K562 (cell line): ENCODE data around the gene ADCY4. TPM values are rescaled to one million over a fixed set of nuclear protein-coding genes. Genes with fewer than 3 reads are reported as not detected.

Source experiments
- ATAC-seq: fragments of 200-7000 bp; cut with Tn5 transposase; 3 replicates; pipeline ENCODE4 v1.9.1; 2020; ENCODE audit warnings: moderate library complexity
- BruUV-seq: library from RNA; stranded (reverse); fragments of 400-500 nt; replicated peaks from 2 replicates; lab custom pipeline; 2021; lab: Mats Ljungman, UMichigan
- CTCF ChIA-PET: fragments of 300-600 bp; formaldehyde crosslinking; extraction: SDS; loops from one replicate; lab custom pipeline; 2021; ENCODE audit warnings: low intra/inter-chr PET ratio; lab: Yijun Ruan, JAX
- POLR2A ChIA-PET: fragments of 300-600, 350-650 bp; sonication (Branson Sonifier 250); formaldehyde crosslinking; extraction: SDS; loops from one replicate; lab custom pipeline; 2021; ENCODE audit warnings: antibody characterized with exemption, inconsistent platforms; lab: Yijun Ruan, JAX
- DNase-seq, 4 experiments: peaks; one replicate each; pipeline versions ENCODE4 v3.0.0 to v3.0.0-alpha.2; 2011 to 2018; ENCODE audit warnings: low spot score in 3 of 4, mixed read lengths in 3 of 4; ENCODE audit errors: extremely low read depth in 1 of 4
- FAIRE-seq: peaks from 2 replicates; lab custom pipeline; 2011; peaks lifted over from hg19 to GRCh38; lab: Jason Lieb, UNC
- H2AFZ ChIP-seq: 2 replicates; pipeline ENCODE4 v1.6.0; 2011; ENCODE audit warnings: low read depth, low read length, control low read depth, inconsistent platforms
- H3K27ac ChIP-seq: fragments of 200-600 bp; 3 replicates; pipeline ENCODE4 v1.8.0; 2011; ENCODE audit warnings: low read depth, mild to moderate bottlenecking, control low read depth, inconsistent platforms, low read length, moderate library complexity, mixed read lengths; ENCODE audit errors: extremely low read depth
- H3K27me3 ChIP-seq, 2 experiments: fragments of 300-600 bp in 1 of 2; 2 replicates in 1 of 2; 3 replicates in 1 of 2; pipeline versions ENCODE4 v1.6.0 to v1.8.0; 2011; ENCODE audit warnings: inconsistent platforms in 2 of 2, low read length in 2 of 2, mild to moderate bottlenecking in 1 of 2, mixed read lengths in 1 of 2, moderate library complexity in 1 of 2; ENCODE audit not compliant: control insufficient read depth in 2 of 2, insufficient read depth in 2 of 2
- H3K36me3 ChIP-seq: fragments of 300-600 bp; 3 replicates; pipeline ENCODE4 v1.8.0; 2011; ENCODE audit warnings: mild to moderate bottlenecking, low read length, inconsistent platforms; ENCODE audit not compliant: control insufficient read depth, insufficient read depth
- H3K4me1 ChIP-seq, 2 experiments: fragments of 200-600 bp in 1 of 2; replicated peaks in 1 of 2; 2 replicates in 1 of 2; 3 replicates in 1 of 2; pipeline versions ENCODE4 v1.5.1 to v1.8.0; 2011; ENCODE audit warnings: inconsistent platforms in 2 of 2, low read length in 2 of 2, mild to moderate bottlenecking in 1 of 2, mixed read lengths in 1 of 2, moderate library complexity in 1 of 2; ENCODE audit not compliant: control insufficient read depth in 2 of 2, insufficient read depth in 2 of 2
- H3K4me2 ChIP-seq: 2 replicates; pipeline ENCODE4 v1.6.1; 2011; ENCODE audit warnings: low read length, control low read depth, inconsistent platforms, mixed read lengths; ENCODE audit not compliant: insufficient read depth
- H3K4me3 ChIP-seq: fragments of 200-600 bp; sonication (generic), shearing (Covaris generic); 2 replicates; pipeline ENCODE4 v1.5.1; 2016; ENCODE audit warnings: control low read depth, inconsistent platforms
- H3K79me2 ChIP-seq: fragments of 200-600 bp; 3 replicates; pipeline ENCODE4 v1.8.0; 2011; ENCODE audit warnings: low read length, inconsistent platforms; ENCODE audit not compliant: control insufficient read depth, insufficient read depth
- H3K9ac ChIP-seq, 2 experiments: 2 replicates each; pipeline versions ENCODE4 v1.6.0 to v1.6.1; 2011; ENCODE audit warnings: low read depth in 2 of 2, low read length in 2 of 2, control low read depth in 1 of 2, inconsistent platforms in 1 of 2, mild to moderate bottlenecking in 1 of 2, mixed read lengths in 1 of 2; ENCODE audit not compliant: insufficient read depth in 1 of 2
- H3K9me1 ChIP-seq: one replicate; pipeline ENCODE4 v1.6.0; 2011; ENCODE audit warnings: inconsistent platforms, mild to moderate bottlenecking, low read length, moderate library complexity; ENCODE audit not compliant: control insufficient read depth, insufficient read depth
- H3K9me3 ChIP-seq: replicated peaks from 2 replicates; pipeline ENCODE4 v1.5.1; 2011; ENCODE audit warnings: low read depth, low read length, inconsistent platforms; ENCODE audit not compliant: control insufficient read depth, insufficient read depth
- H4K20me1 ChIP-seq: replicated peaks from 2 replicates; pipeline ENCODE4 v1.6.1; 2011; ENCODE audit warnings: low read length, inconsistent platforms, mixed read lengths; ENCODE audit not compliant: control insufficient read depth, insufficient read depth
- C11orf30 ChIP-seq: fragments of 450-650 bp; IDR thresholded peaks from 2 replicates; pipeline ENCODE4 v1.6.1; 2016; ENCODE audit warnings: low read depth, mild to moderate bottlenecking
- HMBOX1 ChIP-seq: sonication (generic); IDR thresholded peaks from 2 replicates; pipeline ENCODE4 v1.6.1; 2016
- HMG20A ChIP-seq: fragments of 450-650 bp; formaldehyde crosslinking; conservative IDR thresholded peaks from 2 replicates; pipeline ENCODE4 v1.4.0; 2020; ENCODE audit warnings: mild to moderate bottlenecking, mixed read lengths
- MEIS2 ChIP-seq: fragments of 450-650 bp; IDR thresholded peaks from 2 replicates; pipeline ENCODE4 v1.6.1; 2014; ENCODE audit warnings: mild to moderate bottlenecking; ENCODE audit not compliant: partially characterized antibody
- PBX2 ChIP-seq, 2 experiments: IDR thresholded peaks in 1 of 2; conservative IDR thresholded peaks in 1 of 2; 2 replicates each; pipeline ENCODE4 v1.6.1; 2016; ENCODE audit warnings: low read depth in 2 of 2, mild to moderate bottlenecking in 1 of 2, missing compliant biosample characterization in 1 of 2, missing genetic modification characterization in 1 of 2, moderate library complexity in 1 of 2
- RBFOX2 ChIP-seq: fragments of 200-400 bp; formaldehyde crosslinking; IDR thresholded peaks from 2 replicates; pipeline ENCODE4 v1.6.1; 2017; ENCODE audit warnings: low read depth, mild to moderate bottlenecking, low read length, moderate library complexity
- RBM14 ChIP-seq: fragments of 200-400 bp; formaldehyde crosslinking; IDR thresholded peaks from 2 replicates; pipeline ENCODE4 v1.6.1; 2018; ENCODE audit warnings: low read depth, mild to moderate bottlenecking, low read length, moderate library complexity, borderline replicate concordance; ENCODE audit not compliant: insufficient read depth
- ZFP1 ChIP-seq: fragments of 450-650 bp; formaldehyde crosslinking; IDR thresholded peaks from 2 replicates; pipeline ENCODE4 v1.4.0; 2020; ENCODE audit warnings: mild to moderate bottlenecking, mixed read lengths
- ZNF175 ChIP-seq: fragments of 200-800 bp; sonication (Bioruptor generic); IDR thresholded peaks from 2 replicates; pipeline ENCODE4 v1.6.1; 2016; ENCODE audit warnings: low read depth, mild to moderate bottlenecking, missing genetic modification characterization, missing compliant biosample characterization
- ZNF197 ChIP-seq: fragments of 200-800 bp; sonication (Bioruptor generic); IDR thresholded peaks from 2 replicates; pipeline ENCODE4 v1.6.1; 2016; ENCODE audit warnings: low read depth, missing genetic modification characterization, missing compliant biosample characterization
- ZNF274 ChIP-seq: IDR thresholded peaks from 2 replicates; pipeline ENCODE4 v1.6.1; 2011; ENCODE audit warnings: low read depth, mild to moderate bottlenecking, low read length, moderate library complexity, borderline replicate concordance
- WGBS: fragments of 100-300 bp; shearing (Covaris generic); methylation state at CpG from one replicate; pipeline ENCODE4 v1.1.6; 2016; ENCODE audit warnings: low coverage, mixed read lengths; ENCODE audit not compliant: insufficient coverage; ENCODE audit errors: missing lambda C conversion rate; 5-methylcytosine and 5-hydroxymethylcytosine counted together
- in situ Hi-C: fragments of 300-500 bp; cut with MboI; formaldehyde crosslinking; loops from 4 replicates; pipeline ENCODE4 v1.15.0; 2018; ENCODE audit warnings: inconsistent platforms, mixed read lengths
- intact Hi-C: fragments of 100-400 bp; cut with micrococcal nuclease; formaldehyde crosslinking; loops from 2 replicates; pipeline ENCODE4 v1.14.2; 2022
- polyA plus RNA-seq, 8 experiments: library from polyadenylated mRNA; depleted of rRNA in 4 of 8; stranded (reverse) in 5 of 8; unstranded in 3 of 8; fragments of >200 nt; fragmentation: Nextera tagmentation in 2 of 8; fragmentation: Illumina TruSeq in 1 of 8; extraction: Ambion mirVana in 2 of 8; extraction: Trizol in 1 of 8; gene quantifications; 2 replicates each; pipeline versions ENCODE4 v1.2.1 to v1.2.3, GENCODE V29; 2011 to 2014; ENCODE audit warnings: inconsistent platforms in 1 of 8, missing spikeins in 1 of 8
- total RNA-seq, 7 experiments: library from RNA; depleted of rRNA in 6 of 7; stranded (reverse); fragments of >200 nt in 6 of 7; fragmentation: Illumina TruSeq in 2 of 7; extraction: Trizol in 2 of 7; gene quantifications; 2 replicates each; pipeline versions ENCODE4 v1.2.1 to v1.2.3, GENCODE V29; 2011 to 2021; ENCODE audit warnings: low replicate concordance in 1 of 7

ADCY4 gene
- total and polyA plus RNA-seq, 9 of the 15 experiments (the other 6 are each of a cell fraction or from before 2014, with no cell fraction given): 0.04 to 0.31 (median 0.15) TPM; not detected in 2

GRCh38 chr14:24289649-24290280, 45.1 kb downstream of the ADCY4 start:
- no peaks in the 10 kb centered on the region for H4K20me1 ChIP-seq
- no peak overlapping the region for H3K4me2 ChIP-seq
- H3K9me1 ChIP-seq: no peaks in the 10 kb centered on the region
- H3K27ac ChIP-seq: no peak overlapping the region
- DNase-seq (no peak), FAIRE-seq (no peak), ATAC-seq (no peak)
- H3K4me3 ChIP-seq: no peak overlapping the region
- ChIA-PET CTCF (no interaction called here), POLR2A (interaction anchor here (1.0 to 1.1 kb wide), 2 partner anchors 8 to 84 kb away, joined by 3 to 4 read pairs; partner anchors contain the start of gene TSSK4)
- H3K9me3 ChIP-seq: no peaks in the 10 kb centered on the region
- H3K36me3 ChIP-seq: peaks cover 26% of the 10 kb centered on the region; the same call in 1 of the 3 replicates
- no peaks in the 10 kb centered on the region for H3K27me3 ChIP-seq
- H3K79me2 ChIP-seq: no peaks in the 10 kb centered on the region
- in situ Hi-C loops (loop anchor here (10.0 kb wide), 1 partner anchor 275 kb away; no protein-coding TSS in a partner anchor), intact Hi-C loops (no loop called here)
- no peak overlapping the region for H2AFZ ChIP-seq
- BruUV-seq: no TSS peak
- no peak overlapping the region for H3K9ac ChIP-seq
- no peak for TF ChIP-seq ZFP1 (CRISPR knock-in tag)
- TF ChIP-seq MEIS2: peak; percentile 6
- TF ChIP-seq ZNF197 (CRISPR knock-in tag): no peak
- TF ChIP-seq HMBOX1: no peak
- TF ChIP-seq ZNF274: no peak
- TF ChIP-seq PBX2 (CRISPR knock-in tag; IDR thresholded peaks at IDR 0.05; ENCODE audit: low read depth): no peak
- 0 out of 2 replicates have a peak, but pooled peaks have one; percentile 16 for TF ChIP-seq PBX2 (tag; conservative IDR thresholded peaks at IDR 0.05; ENCODE audit: low read depth)
- no peak for TF ChIP-seq RBM14
- TF ChIP-seq ZNF175: no peak
- TF ChIP-seq RBFOX2: no peak
- TF ChIP-seq HMG20A (CRISPR knock-in tag): no peak
- no peak for TF ChIP-seq C11orf30
- 58% methylated on average over 6 of the region's 6 CpGs for WGBS
- H3K4me1 ChIP-seq: no peaks in the 10 kb centered on the region
